RWPE2 (cell line): ENCODE measurements around the gene MR1.
"Not testable (repeated sequence)": the region's sequence is repeated elsewhere in the genome, so short reads cannot be mapped to it uniquely, and the experiment has no call there.

Experiments
- ATAC-seq: fragments of 200-7000 bp; cut with Tn5 transposase; 3 replicates; pipeline ENCODE4 v1.9.1; 2021; ENCODE audit warnings: low read depth
- DNase-seq: peaks from one replicate; pipeline ENCODE4 v3.0.0-alpha.2; 2020; ENCODE audit warnings: low spot score
- H3K27ac ChIP-seq: fragments of 450-650 bp; 2 replicates; pipeline ENCODE4 v1.5.1; 2017; ENCODE audit warnings: mild to moderate bottlenecking; ENCODE audit not compliant: poor library complexity, severe bottlenecking
- H3K27me3 ChIP-seq: fragments of 250-450 bp; sonication (Bioruptor Pico); 2 replicates; pipeline ENCODE4 v1.5.1; 2021; ENCODE audit warnings: mild to moderate bottlenecking, moderate library complexity; ENCODE audit not compliant: insufficient read depth, poor library complexity, severe bottlenecking
- H3K36me3 ChIP-seq: fragments of 250-450 bp; sonication (Bioruptor Pico); 2 replicates; pipeline ENCODE4 v1.5.1; 2020; ENCODE audit warnings: low read depth, mild to moderate bottlenecking, moderate library complexity
- H3K4me1 ChIP-seq: fragments of 250-450 bp; sonication (Bioruptor Pico); 2 replicates; pipeline ENCODE4 v1.5.1; 2021; ENCODE audit warnings: mild to moderate bottlenecking, moderate library complexity; ENCODE audit not compliant: insufficient read depth, poor library complexity, severe bottlenecking
- H3K4me3 ChIP-seq: fragments of 250-450 bp; sonication (Bioruptor Pico); 2 replicates; pipeline ENCODE4 v1.5.1; 2021; ENCODE audit warnings: mild to moderate bottlenecking, moderate library complexity; ENCODE audit not compliant: severe bottlenecking
- H3K9me3 ChIP-seq: fragments of 250-450 bp; sonication (Bioruptor Pico); 2 replicates; pipeline ENCODE4 v1.5.1; 2021; ENCODE audit warnings: mild to moderate bottlenecking, moderate library complexity; ENCODE audit not compliant: severe bottlenecking
- CTCF ChIP-seq: fragments of 450-650 bp; IDR thresholded peaks from one replicate; pipeline ENCODE4 v1.5.1; 2017; ENCODE audit warnings: mild to moderate bottlenecking, moderate library complexity; ENCODE audit not compliant: poor library complexity, severe bottlenecking

MR1 gene

GRCh38 chr1:181043025-181043888, 9.5 kb downstream of the MR1 start:
- peak overlapping the region; percentile 69 for H3K27ac ChIP-seq
- ATAC-seq (peak; percentile 16; the same call in 2 of the 3 replicates), DNase-seq (no peak)
- H3K36me3 ChIP-seq: no peaks in the 10 kb centered on the region
- TF ChIP-seq CTCF: no peak
- peaks cover 23% of the 10 kb centered on the region for H3K4me1 ChIP-seq
- H3K27me3 ChIP-seq: no peaks in the 10 kb centered on the region
- H3K4me3 ChIP-seq: no peak overlapping the region
- no peaks in the 10 kb centered on the region for H3K9me3 ChIP-seq

DNA sequence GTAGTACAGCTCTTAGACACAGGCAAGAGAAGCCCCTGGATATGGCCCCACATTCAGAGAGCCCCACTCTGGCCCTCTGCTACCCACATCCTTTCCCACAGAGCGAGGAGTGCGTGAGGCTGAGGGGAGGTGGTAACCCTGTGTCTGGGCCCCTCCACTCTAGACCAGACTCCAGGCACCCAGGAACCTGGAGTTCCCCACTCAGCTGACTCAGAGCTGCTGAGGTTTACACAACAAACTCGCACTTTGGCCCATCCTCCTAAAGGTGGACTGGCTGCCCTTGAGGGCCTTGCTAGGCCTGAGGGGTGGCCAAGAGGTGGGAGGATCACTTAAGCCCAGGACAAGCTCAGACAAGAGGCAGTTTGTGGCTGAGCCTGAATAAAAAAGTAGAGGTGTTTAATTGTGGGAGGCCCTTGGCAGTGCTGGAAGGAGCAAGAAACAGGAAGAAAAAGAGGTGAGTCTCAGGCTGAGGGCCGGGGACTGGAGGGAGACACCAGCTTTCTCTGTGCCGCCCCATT, 10.7 kb downstream of the MR1 start:
- peak overlapping the region; percentile 69 for H3K27ac ChIP-seq
- H3K4me1 ChIP-seq: peaks cover 23% of the 10 kb centered on the region
- no peak for TF ChIP-seq CTCF

GRCh38 chr1:181045946-181046345, 12.2 kb downstream of the MR1 start:
- not testable (repeated sequence) for H3K9me3 ChIP-seq, H3K4me3 ChIP-seq, H3K27me3 ChIP-seq, ATAC-seq, DNase-seq, H3K36me3 ChIP-seq
- H3K4me1 ChIP-seq: peaks cover 30% of the 10 kb centered on the region
- H3K27ac ChIP-seq: peak overlapping the region; percentile 69

More for the DNA sequence above, 10.7 kb downstream of the MR1 start:
- Histone ChIP-seq H3K36me3 (no peaks in the 10 kb centered on the region), H3K9me3 (no peaks in the 10 kb centered on the region), H3K4me3 (peak overlapping the region; percentile 1), H3K27me3 (no peaks in the 10 kb centered on the region)
- DNase-seq (peak; percentile 93), ATAC-seq (peak; percentile 96)

DNA sequence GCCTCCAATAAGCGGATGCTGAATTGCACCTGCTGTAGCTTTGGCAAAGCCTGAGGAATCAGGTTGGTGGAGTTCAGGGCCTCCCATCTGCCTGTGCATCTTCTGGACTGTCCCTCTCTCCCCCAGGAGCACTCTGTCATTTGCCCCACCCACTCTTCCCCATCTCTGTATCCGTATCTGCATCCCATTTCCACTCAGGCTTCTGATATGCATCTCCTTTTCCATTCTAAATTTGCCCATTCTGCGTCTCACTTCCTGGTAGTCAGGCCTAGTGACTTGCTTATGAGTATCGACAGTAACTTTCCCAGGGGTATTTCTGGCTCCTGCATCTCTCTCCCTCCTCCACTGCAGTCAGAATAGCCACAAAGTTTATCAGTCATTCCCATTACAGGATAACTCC, 15.6 kb downstream of the MR1 start:
- Histone ChIP-seq H3K4me3 (no peak overlapping the region), H3K36me3 (no peaks in the 10 kb centered on the region), H3K9me3 (no peaks in the 10 kb centered on the region), H3K27ac (no peak overlapping the region), H3K4me1 (peaks cover 14% of the 10 kb centered on the region), H3K27me3 (no peaks in the 10 kb centered on the region)
- DNase-seq: no peak
- ATAC-seq: no peak
- TF ChIP-seq CTCF: no peak

- no peaks in the 10 kb centered on the region for H3K9me3 ChIP-seq
- H3K4me3 ChIP-seq: no peak overlapping the region
- peak; percentile 58; the same call in 1 of the 3 replicates for ATAC-seq
- no peaks in the 10 kb centered on the region for H3K36me3 ChIP-seq
- no peak for DNase-seq
- TF ChIP-seq CTCF: no peak
- H3K27ac ChIP-seq: no peak overlapping the region
- no peaks in the 10 kb centered on the region for H3K27me3 ChIP-seq
- H3K4me1 ChIP-seq: peaks cover 7% of the 10 kb centered on the region
Measured at GRCh38 chr1:181050922-181051321, 17.1 kb downstream of the MR1 start.
